GM18868 (cell line): ENCODE data around the gene FAM171A1.
A peak's percentile ranks its signal among the peaks of the same experiment; 100 is the strongest.

Experiments
- ATAC-seq: cut with Tn5 transposase; IDR thresholded peaks from one replicate; pipeline ENCODE4 v1.9.1; 2021; ENCODE audit warnings: mild to moderate bottlenecking, moderate library complexity; ENCODE audit not compliant: unreplicated experiment

The FAM171A1 gene

DNA sequence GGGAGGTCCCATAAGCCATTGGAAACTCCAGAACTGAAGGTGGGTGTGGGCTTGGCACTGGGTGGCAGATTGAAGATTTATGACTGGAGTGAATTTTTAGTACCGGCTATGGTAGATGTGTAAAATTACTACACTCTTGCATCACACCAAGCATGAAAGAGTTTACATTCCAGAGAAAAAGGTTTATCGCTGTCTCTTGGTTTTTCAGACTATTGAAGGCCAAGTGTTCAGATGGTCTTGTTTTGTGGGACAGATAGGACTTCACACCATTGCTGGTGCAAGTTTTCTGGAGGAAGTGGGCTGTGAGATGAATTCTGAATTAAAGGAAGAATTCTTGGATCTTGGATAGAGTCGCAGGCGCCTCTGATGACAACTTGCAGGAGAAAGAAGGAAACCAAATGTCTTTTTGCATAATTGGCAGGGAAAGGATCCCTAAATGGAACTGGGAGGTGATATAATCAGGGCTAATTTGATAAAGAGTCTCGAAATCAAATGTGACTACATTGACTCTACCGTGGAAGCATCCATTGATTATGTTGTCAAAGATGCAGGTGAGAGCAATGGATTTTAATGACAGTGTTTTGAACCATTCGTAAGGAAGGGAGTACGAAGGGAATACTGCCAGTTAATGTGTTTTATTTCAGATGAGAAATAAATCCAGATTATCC, 188.4 kb downstream of the FAM171A1 start:
- ATAC-seq, result no peak

- no peak for ATAC-seq
Measured at GRCh38 chr10:15181576-15182156, 189.4 kb downstream of the FAM171A1 start.

DNA sequence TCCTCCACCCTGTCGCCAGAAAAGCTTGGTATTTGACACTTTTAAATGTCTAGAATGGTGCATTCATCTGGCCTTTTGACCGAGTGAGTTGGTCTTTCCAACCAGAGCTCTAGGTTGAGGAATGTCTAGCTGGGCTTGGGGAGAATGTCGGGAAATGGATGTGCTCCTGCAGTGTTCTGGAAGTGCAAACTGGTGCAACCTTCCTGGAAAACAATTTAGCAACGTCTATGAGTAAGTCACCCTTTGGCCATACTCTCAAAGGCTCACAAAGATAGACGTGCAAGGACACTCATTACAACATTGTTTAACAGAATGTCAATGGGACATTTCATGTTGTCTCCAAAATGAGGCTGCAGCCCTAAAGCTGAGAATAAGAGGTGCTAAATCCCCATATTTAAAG, 190.4 kb downstream of the FAM171A1 start:
- no peak for ATAC-seq

DNA sequence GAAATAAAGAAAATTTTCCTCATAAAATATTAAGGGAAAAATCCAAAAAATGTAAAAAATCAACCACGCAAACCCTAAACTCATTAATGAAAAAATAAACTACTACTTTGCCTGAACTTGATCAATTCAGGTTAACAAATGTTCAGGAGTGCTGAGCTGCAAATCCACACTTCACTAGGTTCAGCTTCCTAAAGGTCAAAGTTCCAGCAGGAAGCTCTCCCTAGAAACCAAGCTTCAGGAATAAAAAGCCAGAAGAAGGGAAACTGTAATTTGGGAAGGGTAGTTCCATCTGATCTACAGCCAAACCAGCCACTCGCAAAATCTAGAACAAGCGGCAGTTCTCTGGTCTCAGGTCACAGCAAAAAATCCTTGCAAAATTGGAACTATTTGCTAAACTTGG, 194.8 kb downstream of the FAM171A1 start:
- no peak for ATAC-seq

DNA sequence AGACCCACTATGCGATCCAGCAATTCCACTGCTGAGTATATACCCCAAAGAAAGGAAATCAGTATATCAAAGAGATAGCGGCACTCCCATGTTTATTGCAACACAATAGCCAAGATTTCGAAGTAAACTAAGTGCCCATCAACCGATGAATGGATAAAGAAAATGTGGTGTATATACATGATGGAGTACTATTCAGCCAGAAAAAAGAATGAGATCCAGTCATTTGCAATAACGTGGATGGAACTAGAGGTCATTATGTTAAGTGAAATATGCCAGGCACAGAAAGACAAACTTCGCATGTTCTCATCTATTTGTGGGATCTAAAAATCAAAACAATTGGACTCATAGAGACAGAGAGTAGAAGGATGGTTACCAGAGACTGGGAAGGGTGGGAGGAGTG, 195.5 kb downstream of the FAM171A1 start:
- no peak for ATAC-seq

GRCh38 chr10:15172306-15172840, 198.7 kb downstream of the FAM171A1 start:
- no peak for ATAC-seq

GRCh38 chr10:15169555-15170401, 201.3 kb downstream of the FAM171A1 start:
- ATAC-seq, result no peak

- peak; percentile 42 for ATAC-seq
Measured at GRCh38 chr10:15168786-15169554, 202.1 kb downstream of the FAM171A1 start.

GRCh38 chr10:15168291-15168785, 202.8 kb downstream of the FAM171A1 start, which contains the start of gene NMT2:
TSS of gene NMT2 (minus strand) at chr10:15168693. CDS start at chr10:15168612, 81 bp downstream.
- peak; percentile 85 for ATAC-seq

DNA sequence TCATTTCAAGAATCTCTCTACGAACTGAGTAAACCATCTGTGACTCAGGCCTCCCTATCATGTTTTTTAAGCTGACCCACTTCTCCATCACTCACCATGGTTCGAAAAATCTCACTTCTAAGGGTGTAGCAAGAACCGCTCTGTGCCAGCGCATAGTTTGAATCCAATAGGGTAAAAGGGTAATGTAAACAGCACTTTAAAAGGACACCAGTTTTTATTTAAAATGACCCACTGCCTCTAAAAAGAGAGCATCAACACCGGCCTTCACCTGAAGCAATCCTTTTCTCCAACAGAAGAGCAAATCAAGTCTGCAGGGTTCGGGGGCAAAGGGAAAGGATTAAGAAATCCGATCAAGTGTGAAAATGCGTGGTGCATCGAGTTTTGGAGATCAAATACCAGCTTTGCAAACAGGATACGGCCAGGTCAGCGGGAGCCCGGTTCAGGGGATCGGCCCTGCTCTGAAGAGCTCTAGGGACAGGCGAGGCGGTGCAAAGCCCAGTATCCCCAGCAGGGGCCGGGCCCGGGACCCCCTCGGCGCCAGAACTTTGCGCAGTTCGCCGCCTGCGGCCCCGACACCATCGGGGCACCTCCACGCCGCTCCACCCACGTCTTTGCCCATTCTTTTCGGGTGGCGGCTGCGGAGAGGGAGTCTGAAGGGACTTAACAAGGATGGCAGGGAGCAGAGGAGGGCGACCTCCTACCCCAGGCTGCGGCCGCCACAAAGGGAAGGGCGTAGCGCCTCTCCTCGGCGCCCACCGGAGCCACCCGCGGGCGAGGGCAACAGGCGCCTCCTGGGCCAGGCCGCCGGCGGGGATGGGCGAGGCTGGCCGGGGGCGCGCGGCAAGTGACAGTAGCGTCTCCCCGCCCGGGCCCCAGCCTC, 203.4 kb downstream of the FAM171A1 start:
- ATAC-seq, result peak; percentile 37

GRCh38 chr10:15166325-15166724, 204.8 kb downstream of the FAM171A1 start:
- no peak for ATAC-seq

- no peak for ATAC-seq
Measured at GRCh38 chr10:15163253-15163828, 207.7 kb downstream of the FAM171A1 start.
